G401.6 (cell line): ENCODE measurements around the gene MBD3L2.
"Not testable (repeated sequence)": the region's sequence is repeated elsewhere in the genome, so short reads cannot be mapped to it uniquely, and the experiment has no call there.

Experiments used
- FAIRE-seq: peaks from 2 replicates; lab custom pipeline; 2012; peaks lifted over from hg19 to GRCh38; lab: Jason Lieb, UNC

The MBD3L2 gene

GRCh38 chr19:7063339-7063738 is 14.2 kb downstream of the MBD3L2 start:
- no peak for FAIRE-seq

GRCh38 chr19:7063764-7064418 is 14.8 kb downstream of the MBD3L2 start:
- no peak for FAIRE-seq

GRCh38 chr19:7067122-7067521 is 18.0 kb downstream of the MBD3L2 start:
- not testable (repeated sequence) for FAIRE-seq

GRCh38 chr19:7067716-7068115 is 18.6 kb downstream of the MBD3L2 start:
- FAIRE-seq, result no peak

GRCh38 chr19:7068599-7068998 is 19.5 kb downstream of the MBD3L2 start:
- no peak for FAIRE-seq

GRCh38 chr19:7069042-7069903 is 20.2 kb downstream of the MBD3L2 start, which contains the start of gene ZNF557:
Gene ZNF557 (plus strand): TSS chr19:7069703. CDS start chr19:7075075, 5,372 bp downstream.
- FAIRE-seq, result peak; percentile 88

GRCh38 chr19:7069904-7070226 is 20.7 kb downstream of the MBD3L2 start:
- FAIRE-seq, result no peak

- no peak for FAIRE-seq
These were observed 23.4 kb downstream of the MBD3L2 start for GRCh38 chr19:7072541-7072940.

- FAIRE-seq, result no peak
These were observed 25.7 kb downstream of the MBD3L2 start for GRCh38 chr19:7074705-7075282.

- FAIRE-seq, result no peak
These were observed 27.0 kb downstream of the MBD3L2 start for GRCh38 chr19:7076151-7076550.

- FAIRE-seq, result no peak
These were observed 28.9 kb downstream of the MBD3L2 start for GRCh38 chr19:7078008-7078407.

- no peak for FAIRE-seq
These were observed 34.2 kb downstream of the MBD3L2 start for GRCh38 chr19:7083076-7083956.

GRCh38 chr19:7088999-7089398 is 39.9 kb downstream of the MBD3L2 start:
- no peak for FAIRE-seq

- FAIRE-seq, result no peak
These were observed 49.0 kb downstream of the MBD3L2 start for GRCh38 chr19:7098096-7098495.

GRCh38 chr19:7098701-7099596 is 49.8 kb downstream of the MBD3L2 start:
- FAIRE-seq, result peak; percentile 96

GRCh38 chr19:7099597-7099921 is 50.4 kb downstream of the MBD3L2 start:
- FAIRE-seq, result no peak
